K562 treated with DMSO at 1 percent for 12 hours (cell line): Measurements from ENCODE around the gene HSPBAP1. TPM values are rescaled to one million over a fixed set of nuclear protein-coding genes. Genes with fewer than 3 reads are reported as not detected.

Experiments used
- total RNA-seq: library from RNA; unstranded; fragments of 300-600 nt; gene quantifications from 2 replicates; pipeline ENCODE4 v1.2.3, GENCODE V29; 2022; ENCODE audit not compliant: insufficient read depth

HSPBAP1 gene
- total RNA-seq, result 1.2 and 7.1 TPM in 2 replicates

GRCh38 chr3:122793568-122794416 lies at the start of gene HSPBAP1:
HSPBAP1 (minus strand) TSS chr3:122793831; CDS start chr3:122793680, 151 bp downstream.

GRCh38 chr3:122794779-122795673 lies 1.4 kb upstream of the HSPBAP1 start, which contains the start of gene SLC49A4:
SLC49A4 (plus strand) TSS chr3:122795069; CDS start chr3:122795193, 124 bp downstream.

Other genes starting within 250 kb of the HSPBAP1 start
- 4.0 and 7.8 TPM in 2 replicates for gene PARP9, start 229.5 kb downstream of the HSPBAP1 start, total RNA-seq
- gene DTX3L, start 229.5 kb downstream of the HSPBAP1 start, total RNA-seq, result 2.3 and 11.3 TPM in 2 replicates
- 0.28 TPM in 1 of 2 replicates, not detected in the other for gene PARP15, start 216.2 kb downstream of the HSPBAP1 start, total RNA-seq
- gene PARP14, start 113.0 kb downstream of the HSPBAP1 start, total RNA-seq, result 5.9 and 23.7 TPM in 2 replicates
- gene SLC49A4, start 1.2 kb upstream of the HSPBAP1 start, total RNA-seq, result 0.85 and 2.5 TPM in 2 replicates
- gene SEMA5B, start 233.9 kb upstream of the HSPBAP1 start, total RNA-seq, result not detected in 2 replicates